Testis (tissue), 3 donors: ENCODE measurements around the gene LRP1. TPM values are rescaled to one million over a fixed set of nuclear protein-coding genes. Genes with fewer than 3 reads are reported as not detected.

Experiments
- DNase-seq: peaks from one replicate; pipeline ENCODE4 v3.0.0-alpha.2; 2019
- H3K27ac ChIP-seq, 2 donors: fragments of 200-600 bp; sonication (generic); one replicate each; pipeline ENCODE4 v1.5.1; 2019
- H3K27me3 ChIP-seq: fragments of 200-600 bp; sonication (generic); one replicate; pipeline ENCODE4 v1.5.1; 2019
- H3K36me3 ChIP-seq: fragments of 200-600 bp; sonication (generic); one replicate; pipeline ENCODE4 v1.5.1; 2017; ENCODE audit warnings: low read depth; ENCODE audit errors: missing control alignments
- H3K4me1 ChIP-seq: fragments of 200-600 bp; sonication (generic); one replicate; pipeline ENCODE4 v1.5.1; 2019
- H3K4me3 ChIP-seq, 2 donors: fragments of 200-600 bp; sonication (generic); one replicate each; pipeline ENCODE4 v1.5.1; 2017 to 2019
- H3K9me3 ChIP-seq: fragments of 200-600 bp; sonication (generic); one replicate; pipeline ENCODE4 v1.5.1; 2017
- POLR2A ChIP-seq: fragments of 450-650 bp; IDR thresholded peaks from one replicate; pipeline ENCODE4 v1.6.1; 2017; ENCODE audit warnings: antibody characterized with exemption, mild to moderate bottlenecking, moderate library complexity
- WGBS, 2 donors: methylation state at CpG; one replicate each; pipeline ENCODE4 v1.1.5; 2018; 5-methylcytosine and 5-hydroxymethylcytosine counted together
- intact Hi-C: fragments of 100-400 bp; cut with DNase I; formaldehyde crosslinking; loops from one replicate; pipeline ENCODE4 v1.15.1; 2023; ENCODE audit warnings: low total_unique reads
- polyA plus RNA-seq: library from polyadenylated mRNA; stranded (reverse); fragments of 350-450 nt; fragmentation: Illumina TruSeq; extraction: RNeasy Lipid Tissue Mini Kit (QIAGEN cat#74804); gene quantifications from one replicate; pipeline ENCODE4 v1.2.3, GENCODE V29; 2014; ENCODE audit warnings: low read depth, low replicate concordance; ENCODE audit not compliant: insufficient read depth
- total RNA-seq, 2 donors: library from RNA; depleted of rRNA; stranded (reverse); fragments of >200 nt; gene quantifications; one replicate each; pipeline ENCODE4 v1.2.3, GENCODE V29; 2016
- TF ChIP-seq, protein P1 (sequence below), 3 experiments: fragments of 450-650 bp in 2 of 3; fragments of 200-600 bp in 1 of 3; sonication (generic) in 1 of 3; IDR thresholded peaks; one replicate each; pipeline ENCODE4 v1.5.1; 2016 to 2019; ENCODE audit warnings: antibody characterized with exemption in 3 of 3, mild to moderate bottlenecking in 2 of 3, moderate library complexity in 1 of 3

Gene LRP1
- total and polyA plus RNA-seq, 3 donors from 2014 or later, result 82.4 to 200 (median 135) TPM

GRCh38 chr12:57196439-57196838 is 68.2 kb downstream of the LRP1 start:
- no peak overlapping the region for H3K4me3 ChIP-seq
- intact Hi-C loops, result no loop called here
- no peak for TF ChIP-seq POLR2A
- TF ChIP-seq, protein P1, sequence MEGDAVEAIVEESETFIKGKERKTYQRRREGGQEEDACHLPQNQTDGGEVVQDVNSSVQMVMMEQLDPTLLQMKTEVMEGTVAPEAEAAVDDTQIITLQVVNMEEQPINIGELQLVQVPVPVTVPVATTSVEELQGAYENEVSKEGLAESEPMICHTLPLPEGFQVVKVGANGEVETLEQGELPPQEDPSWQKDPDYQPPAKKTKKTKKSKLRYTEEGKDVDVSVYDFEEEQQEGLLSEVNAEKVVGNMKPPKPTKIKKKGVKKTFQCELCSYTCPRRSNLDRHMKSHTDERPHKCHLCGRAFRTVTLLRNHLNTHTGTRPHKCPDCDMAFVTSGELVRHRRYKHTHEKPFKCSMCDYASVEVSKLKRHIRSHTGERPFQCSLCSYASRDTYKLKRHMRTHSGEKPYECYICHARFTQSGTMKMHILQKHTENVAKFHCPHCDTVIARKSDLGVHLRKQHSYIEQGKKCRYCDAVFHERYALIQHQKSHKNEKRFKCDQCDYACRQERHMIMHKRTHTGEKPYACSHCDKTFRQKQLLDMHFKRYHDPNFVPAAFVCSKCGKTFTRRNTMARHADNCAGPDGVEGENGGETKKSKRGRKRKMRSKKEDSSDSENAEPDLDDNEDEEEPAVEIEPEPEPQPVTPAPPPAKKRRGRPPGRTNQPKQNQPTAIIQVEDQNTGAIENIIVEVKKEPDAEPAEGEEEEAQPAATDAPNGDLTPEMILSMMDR (IDR thresholded peaks at IDR 0.05), result no peak
- 70 to 77% methylated on average over 3 to 4 of the region's 4 CpGs for WGBS, 2 donors
- no peaks in the 10 kb centered on the region for H3K4me1 ChIP-seq
- DNase-seq, result no peak
- H3K27ac ChIP-seq, result no peak overlapping the region
- no peaks in the 10 kb centered on the region for H3K9me3 ChIP-seq
- peaks cover 8% of the 10 kb centered on the region for H3K36me3 ChIP-seq
- H3K27me3 ChIP-seq, result no peaks in the 10 kb centered on the region

DNA sequence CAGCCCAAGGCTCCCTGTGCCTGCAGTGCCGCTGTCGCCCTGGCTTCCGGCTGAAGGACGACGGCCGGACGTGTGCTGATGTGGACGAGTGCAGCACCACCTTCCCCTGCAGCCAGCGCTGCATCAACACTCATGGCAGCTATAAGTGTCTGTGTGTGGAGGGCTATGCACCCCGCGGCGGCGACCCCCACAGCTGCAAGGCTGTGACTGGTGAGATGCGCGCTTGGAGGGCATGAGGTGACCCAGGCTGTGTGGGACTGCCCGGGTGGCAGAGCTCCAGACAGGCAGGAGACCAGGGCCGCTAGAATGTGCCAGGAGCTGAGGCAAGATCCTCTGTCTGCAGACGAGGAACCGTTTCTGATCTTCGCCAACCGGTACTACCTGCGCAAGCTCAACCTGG is 68.7 kb downstream of the LRP1 start:
- intact Hi-C loops, result no loop called here
- Histone ChIP-seq H3K9me3 (no peaks in the 10 kb centered on the region), H3K36me3 (peaks cover 7% of the 10 kb centered on the region), H3K27me3 (no peaks in the 10 kb centered on the region), H3K4me1 (no peaks in the 10 kb centered on the region), H3K4me3 (no peak overlapping the region), H3K27ac (no peak overlapping the region)
- WGBS, 2 donors, result 81 to 83% methylated on average over 4 to 22 of the region's 22 CpGs
- no peak for DNase-seq
- no peak for TF ChIP-seq POLR2A
- TF ChIP-seq, protein P1 (IDR thresholded peaks at IDR 0.05), result no peak

DNA sequence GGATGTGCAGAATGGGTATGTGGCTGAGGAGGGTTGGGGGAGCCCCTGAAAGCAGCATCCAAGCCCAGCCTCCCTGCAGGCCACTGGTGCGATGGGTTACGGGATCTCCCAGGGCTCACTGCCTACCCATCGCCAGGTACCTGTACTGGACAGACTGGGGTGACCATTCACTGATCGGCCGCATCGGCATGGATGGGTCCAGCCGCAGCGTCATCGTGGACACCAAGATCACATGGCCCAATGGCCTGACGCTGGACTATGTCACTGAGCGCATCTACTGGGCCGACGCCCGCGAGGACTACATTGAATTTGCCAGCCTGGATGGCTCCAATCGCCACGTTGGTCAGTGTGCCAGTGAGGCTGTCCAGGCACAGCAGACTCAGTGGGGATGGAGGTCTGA is 70.0 kb downstream of the LRP1 start:
- TF ChIP-seq, protein P1 (IDR thresholded peaks at IDR 0.05), result no peak
- TF ChIP-seq POLR2A, result no peak
- no peak overlapping the region for H3K4me3 ChIP-seq
- no peaks in the 10 kb centered on the region for H3K4me1 ChIP-seq
- WGBS, 2 donors, result 89 to 95% methylated on average over 9 to 17 of the region's 17 CpGs
- no peaks in the 10 kb centered on the region for H3K27me3 ChIP-seq
- no peaks in the 10 kb centered on the region for H3K9me3 ChIP-seq
- intact Hi-C loops, result no loop called here
- H3K36me3 ChIP-seq, result peaks cover 4% of the 10 kb centered on the region
- H3K27ac ChIP-seq, result no peak overlapping the region
- no peak for DNase-seq

DNA sequence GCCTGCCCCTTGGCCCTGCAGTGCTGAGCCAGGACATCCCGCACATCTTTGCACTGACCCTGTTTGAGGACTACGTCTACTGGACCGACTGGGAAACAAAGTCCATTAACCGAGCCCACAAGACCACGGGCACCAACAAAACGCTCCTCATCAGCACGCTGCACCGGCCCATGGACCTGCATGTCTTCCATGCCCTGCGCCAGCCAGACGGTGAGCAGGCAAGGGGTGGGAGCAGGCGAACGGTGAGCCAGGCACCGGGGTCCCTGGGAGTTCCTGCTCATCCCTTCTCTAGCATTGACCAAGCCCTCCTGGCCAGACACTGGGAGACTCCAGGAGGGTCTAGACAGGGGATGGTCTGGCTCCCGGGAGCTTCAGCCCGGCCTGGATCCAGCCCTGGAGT is 70.9 kb downstream of the LRP1 start:
- TF ChIP-seq, protein P1 (IDR thresholded peaks at IDR 0.05), result no peak
- no peak for TF ChIP-seq POLR2A
- H3K27ac ChIP-seq, result no peak overlapping the region
- WGBS, 2 donors, result 72 to 80% methylated on average over 6 to 12 of the region's 15 CpGs
- H3K27me3 ChIP-seq, result no peaks in the 10 kb centered on the region
- DNase-seq, result no peak
- H3K9me3 ChIP-seq, result no peaks in the 10 kb centered on the region
- intact Hi-C loops, result no loop called here
- no peak overlapping the region for H3K4me3 ChIP-seq
- no peaks in the 10 kb centered on the region for H3K4me1 ChIP-seq
- H3K36me3 ChIP-seq, result peaks cover 4% of the 10 kb centered on the region

DNA sequence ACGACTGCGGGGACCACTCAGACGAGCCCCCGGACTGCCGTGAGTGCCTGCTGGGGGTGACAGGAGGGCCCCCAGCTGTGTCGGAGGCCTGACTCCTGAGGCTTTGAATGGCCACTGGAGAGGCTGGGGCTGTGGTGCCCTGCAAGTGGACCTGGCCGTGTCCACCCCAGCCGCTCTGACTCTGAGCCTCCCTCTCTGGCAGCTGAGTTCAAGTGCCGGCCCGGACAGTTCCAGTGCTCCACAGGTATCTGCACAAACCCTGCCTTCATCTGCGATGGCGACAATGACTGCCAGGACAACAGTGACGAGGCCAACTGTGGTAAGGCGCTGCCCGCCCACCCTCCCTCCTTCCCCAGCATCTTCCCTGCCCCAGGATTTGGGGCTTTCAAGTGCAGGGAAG is 72.2 kb downstream of the LRP1 start:
- Histone ChIP-seq H3K27me3 (no peaks in the 10 kb centered on the region), H3K27ac (no peak overlapping the region), H3K9me3 (no peaks in the 10 kb centered on the region), H3K4me3 (no peak overlapping the region), H3K4me1 (no peaks in the 10 kb centered on the region), H3K36me3 (peaks cover 4% of the 10 kb centered on the region)
- DNase-seq, result no peak
- TF ChIP-seq POLR2A, result no peak
- TF ChIP-seq, protein P1 (IDR thresholded peaks at IDR 0.05), result no peak
- intact Hi-C loops, result no loop called here
- WGBS, 2 donors, result 82 to 87% methylated on average over 8 to 14 of the region's 15 CpGs
